Breast epithelium (tissue), 3 donors: ENCODE data around the gene DSG2.

ENCODE experiments used
- CTCF ChIP-seq, 3 donors: fragments of 450-650 bp; IDR thresholded peaks; one replicate each; pipeline ENCODE4 v1.5.1; 2016 to 2017; ENCODE audit warnings: antibody characterized with exemption in 3 of 3, mild to moderate bottlenecking in 3 of 3, moderate library complexity in 3 of 3
- POLR2AphosphoS5 ChIP-seq, 3 donors: sonication (generic); formaldehyde crosslinking; IDR thresholded peaks; one replicate each; pipeline ENCODE4 v1.6.1; 2017; ENCODE audit warnings: antibody characterized with exemption in 3 of 3

DNA sequence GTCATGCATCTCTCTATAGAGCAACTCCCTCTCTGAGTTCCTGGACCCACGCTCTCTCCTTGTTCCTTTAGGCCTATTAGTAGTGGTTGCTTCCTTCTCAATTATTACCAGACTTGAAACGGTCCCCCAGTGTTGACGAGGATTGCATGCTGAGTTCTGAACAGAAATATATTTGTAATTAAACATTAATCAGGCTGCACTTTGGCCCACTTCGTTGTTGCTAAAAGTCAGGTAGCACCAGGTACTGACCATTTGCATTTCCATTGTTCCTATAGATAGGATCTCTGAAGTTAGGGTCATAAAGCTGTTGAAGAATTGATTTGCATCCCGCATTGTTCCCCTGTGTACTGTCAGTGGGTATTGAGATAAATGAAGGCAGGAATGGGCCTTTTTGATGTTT is 56.8 kb downstream of the DSG2 start:
- TF ChIP-seq CTCF (IDR thresholded peaks at IDR 0.05): no peak
- no peak for TF ChIP-seq POLR2AphosphoS5 (IDR thresholded peaks at IDR 0.05)
